ENCODE results near the gene AUTS2.

DNA sequence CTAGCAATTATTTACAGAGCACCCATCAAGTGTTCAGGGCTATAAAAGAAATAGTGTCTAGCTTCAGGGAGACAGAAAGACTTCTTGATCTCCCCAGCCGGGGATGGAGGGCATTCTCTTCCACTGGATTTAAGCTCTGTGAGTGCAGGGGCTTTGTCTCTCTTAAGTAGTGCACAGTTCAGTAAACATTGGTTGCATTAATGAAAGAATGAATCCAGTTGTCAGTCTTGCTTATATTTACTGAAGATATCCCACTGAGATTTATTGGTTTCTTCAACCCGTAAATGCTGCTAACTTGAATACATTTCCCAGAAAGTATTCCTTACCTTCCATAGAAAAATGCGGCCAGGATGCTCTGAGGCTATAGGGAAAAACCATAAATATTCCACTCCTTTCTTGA, 41.9 kb downstream of the AUTS2 start:
- TF ChIP-seq CTCF (IDR thresholded peaks at IDR 0.05; ENCODE audit: low read depth, low read length, missing input control), result no peak
- no peak for TF ChIP-seq RAD21 (IDR thresholded peaks at IDR 0.05)
- TF ChIP-seq SP1 (IDR thresholded peaks at IDR 0.05), result no peak
- TF ChIP-seq REST (IDR thresholded peaks at IDR 0.05), result no peak
- TF ChIP-seq TAF1 (conservative IDR thresholded peaks at IDR 0.05), result no peak
- TF ChIP-seq, protein P1, sequence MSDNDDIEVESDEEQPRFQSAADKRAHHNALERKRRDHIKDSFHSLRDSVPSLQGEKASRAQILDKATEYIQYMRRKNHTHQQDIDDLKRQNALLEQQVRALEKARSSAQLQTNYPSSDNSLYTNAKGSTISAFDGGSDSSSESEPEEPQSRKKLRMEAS (IDR thresholded peaks at IDR 0.05), result no peak
- no peak for TF ChIP-seq GABPA (IDR thresholded peaks at IDR 0.05 in 1 of 2, conservative IDR thresholded peaks at IDR 0.05 in 1 of 2)
- no peak for TF ChIP-seq ATF3 (IDR thresholded peaks at IDR 0.05)
- no peak for TF ChIP-seq YY1 (IDR thresholded peaks at IDR 0.05)
